HCEC 1CT (cell line): ENCODE results near the gene COG8.
"Not testable (repeated sequence)": the region's sequence is repeated elsewhere in the genome, so short reads cannot be mapped to it uniquely, and the experiment has no call there.

Source experiments
- DNase-seq: peaks from one replicate; pipeline ENCODE4 v3.0.0-alpha.2; 2017

COG8 gene

GRCh38 chr16:69318911-69319289 lies 20.5 kb downstream of the COG8 start:
- DNase-seq = no peak

DNA sequence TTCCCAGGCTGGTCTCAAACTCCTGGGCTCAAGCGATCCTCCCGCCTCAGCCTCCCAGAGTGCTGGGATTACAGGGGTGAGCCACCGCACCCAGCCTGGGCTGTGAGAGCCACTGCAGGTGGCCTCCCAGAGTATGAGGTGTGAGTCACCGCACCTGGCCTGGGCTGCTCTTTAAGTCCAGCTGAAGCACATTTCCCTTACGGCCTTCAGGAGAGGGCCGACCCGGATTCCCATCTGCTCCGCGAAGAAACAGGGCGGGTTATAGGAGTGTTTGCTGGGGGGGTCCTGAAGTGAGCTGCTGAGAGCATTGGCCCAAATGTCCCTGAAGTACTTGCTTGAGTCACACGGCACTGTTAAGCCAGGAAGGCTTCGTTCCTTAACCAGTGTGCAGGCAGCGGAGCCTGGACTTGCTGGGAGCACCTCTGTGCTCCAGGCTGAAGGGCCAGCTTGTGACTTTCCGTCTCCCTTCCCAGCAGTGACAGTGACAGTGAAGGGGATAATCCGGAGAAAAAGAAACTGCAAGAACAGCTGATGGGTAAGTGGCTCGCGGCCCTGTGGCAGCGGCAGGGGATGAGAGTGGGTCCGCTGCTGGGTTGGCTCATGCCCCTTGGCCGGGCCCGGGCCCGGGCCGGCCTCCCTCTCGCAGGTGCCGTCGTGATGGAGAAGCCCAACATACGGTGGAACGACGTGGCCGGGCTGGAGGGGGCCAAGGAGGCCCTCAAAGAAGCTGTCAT lies 21.0 kb downstream of the COG8 start:
- no peak for DNase-seq

- no peak for DNase-seq
Measured at GRCh38 chr16:69316595-69317034, 22.7 kb downstream of the COG8 start.

GRCh38 chr16:69315486-69316311 lies 23.7 kb downstream of the COG8 start:
- no peak for DNase-seq

- DNase-seq = no peak
Measured at GRCh38 chr16:69314534-69314933, 24.8 kb downstream of the COG8 start.

DNA sequence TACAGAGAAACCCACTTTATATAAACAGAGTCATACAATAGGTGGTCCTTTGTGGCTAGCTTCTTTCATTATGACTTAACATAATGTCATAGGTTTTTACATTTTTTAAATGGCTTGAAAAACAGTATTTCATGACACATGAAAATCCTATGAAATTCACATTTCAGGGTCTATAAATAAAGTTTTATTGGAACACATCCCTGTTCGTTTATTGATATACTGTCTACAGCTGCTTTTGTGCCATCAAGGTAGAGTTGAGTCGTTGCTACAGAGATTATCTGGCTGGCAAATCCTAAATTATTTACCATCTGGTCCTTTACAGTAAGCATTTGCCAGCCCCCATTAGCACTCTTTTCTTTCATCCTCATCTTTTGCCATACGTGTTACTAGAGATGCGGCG lies 25.9 kb downstream of the COG8 start:
- no peak for DNase-seq

GRCh38 chr16:69311533-69312387 lies 27.6 kb downstream of the COG8 start:
- peak; percentile 26 for DNase-seq

DNA sequence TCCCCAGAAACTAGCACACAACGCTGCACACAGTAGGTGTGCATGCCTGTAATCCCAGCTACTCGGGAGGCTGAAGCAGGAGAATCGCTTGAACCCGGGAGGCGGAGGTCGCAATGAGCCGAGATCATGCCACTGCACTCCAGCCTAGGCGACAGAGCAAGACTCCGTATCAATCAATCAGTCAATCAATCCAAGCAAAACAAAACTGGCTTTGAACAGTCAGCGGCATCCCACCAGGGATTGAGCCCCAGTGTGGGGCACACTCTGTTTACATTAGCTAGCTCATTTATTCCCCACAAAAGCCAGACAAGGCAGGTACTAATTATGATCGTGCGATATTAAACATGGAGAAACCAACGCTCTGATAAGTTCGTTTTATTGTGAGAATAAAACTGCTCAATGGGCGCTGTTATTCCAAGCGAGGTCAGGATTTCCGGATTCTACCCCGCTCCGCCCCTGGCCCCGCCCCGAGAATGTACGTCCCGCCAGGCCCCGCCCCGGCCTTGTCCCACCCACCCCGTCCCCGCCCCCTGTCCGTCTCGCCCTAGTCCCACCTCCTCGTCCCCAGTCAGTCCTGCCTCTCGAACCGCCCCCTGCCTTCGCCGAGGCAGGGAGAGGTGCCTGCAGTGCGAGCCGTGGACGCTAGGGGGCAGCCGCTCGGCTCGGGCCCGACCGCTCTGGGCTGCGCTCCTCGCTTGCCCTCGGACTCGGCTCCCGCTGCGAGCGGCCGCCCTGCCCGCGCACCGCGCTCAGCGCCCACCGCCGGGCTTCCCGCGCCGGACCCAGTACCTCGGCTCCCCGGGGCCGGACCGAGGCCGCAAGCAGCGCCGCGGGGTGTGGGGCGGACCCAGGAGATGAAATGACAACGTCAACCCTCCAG lies 28.5 kb downstream of the COG8 start, which contains the start of gene VPS4A:
Gene VPS4A, plus strand, starts transcription at position 698 of the 880 bp plus-strand sequence. Its CDS starts 162 bp downstream, at position 860.
- DNase-seq = peak; percentile 96

GRCh38 chr16:69309316-69309715 lies 30.0 kb downstream of the COG8 start:
- DNase-seq = no peak

DNA sequence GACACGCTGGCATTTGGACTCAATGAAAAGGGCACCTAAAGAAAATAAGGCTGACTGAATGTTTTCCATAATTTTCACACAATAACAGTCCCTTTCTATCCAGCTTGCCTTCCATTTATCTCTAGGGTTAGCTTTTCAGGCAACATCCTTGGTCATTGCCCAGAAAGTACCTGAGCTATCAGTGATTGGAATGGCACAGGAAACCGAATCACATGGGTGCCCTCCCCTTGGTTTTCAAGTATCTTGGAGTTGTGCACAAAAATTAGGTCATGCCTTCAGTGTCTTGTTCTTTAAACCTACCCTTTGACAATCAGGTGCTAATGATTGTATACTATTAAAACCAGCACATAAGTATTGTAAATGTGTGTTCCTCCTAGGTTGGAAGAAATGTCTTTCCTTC lies 31.5 kb downstream of the COG8 start:
- no peak for DNase-seq

- DNase-seq = no peak
Measured at GRCh38 chr16:69307091-69307490, 32.3 kb downstream of the COG8 start.

DNA sequence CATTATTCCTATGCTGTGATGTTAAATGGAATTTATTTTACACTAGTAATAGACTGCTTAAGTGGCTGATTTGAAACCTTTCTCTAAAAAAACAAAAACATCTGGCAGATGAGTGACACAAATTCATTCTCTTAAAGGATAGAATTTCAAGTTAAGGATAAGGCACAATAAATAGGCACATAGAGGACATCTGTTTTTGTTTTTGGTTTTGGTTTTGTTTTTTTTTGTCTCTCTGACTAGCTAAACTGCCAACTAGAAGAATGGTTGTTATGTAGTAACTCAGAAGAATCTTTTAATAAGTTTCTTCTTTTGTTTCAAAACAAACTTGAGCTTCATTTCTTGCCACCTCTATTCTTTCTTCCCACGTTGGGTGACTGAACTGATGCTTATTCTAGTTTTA lies 33.3 kb downstream of the COG8 start:
- DNase-seq = no peak

DNA sequence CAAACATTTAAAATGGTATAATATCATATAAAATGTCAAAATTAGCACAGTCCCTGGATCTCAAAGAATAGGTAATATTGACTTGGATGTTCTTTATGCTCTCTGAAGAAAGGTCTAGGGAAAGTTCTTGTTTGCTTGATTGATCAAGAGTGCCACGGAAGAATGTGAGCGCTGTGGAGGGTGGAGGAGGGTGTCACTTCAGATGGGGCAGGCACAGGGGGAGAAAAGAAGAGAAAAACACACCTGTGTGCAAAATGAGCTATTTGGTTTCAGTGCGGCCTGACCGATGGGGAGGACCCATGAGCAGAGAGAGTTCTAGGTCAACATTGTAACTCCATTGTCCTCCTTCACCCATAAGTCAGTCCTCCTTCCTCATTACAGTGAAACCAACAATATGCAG lies 37.1 kb downstream of the COG8 start:
- no peak for DNase-seq

DNA sequence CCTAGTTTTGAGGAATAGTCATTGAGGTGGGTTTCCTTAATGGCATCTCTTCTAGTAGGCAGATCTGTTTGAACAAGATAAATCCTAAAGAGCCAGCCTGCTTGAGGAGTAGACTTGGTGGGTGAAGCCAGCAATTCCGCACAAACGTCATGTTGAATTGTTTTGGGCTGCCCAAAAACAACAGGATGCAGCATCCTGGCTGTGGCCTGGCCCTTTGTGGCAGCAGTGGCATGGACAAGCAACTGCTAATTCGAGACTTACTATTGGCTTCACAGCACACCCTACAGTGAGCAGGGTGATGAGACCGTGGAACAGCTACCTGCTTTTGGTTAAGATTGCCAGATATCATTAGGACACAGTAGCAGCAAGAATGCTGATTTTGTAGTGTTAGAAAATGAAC lies 37.5 kb downstream of the COG8 start:
- no peak for DNase-seq

- DNase-seq = no peak
Measured at GRCh38 chr16:69301187-69301586, 38.2 kb downstream of the COG8 start.

- DNase-seq = no peak
Measured at GRCh38 chr16:69298261-69298660, 41.1 kb downstream of the COG8 start.

DNA sequence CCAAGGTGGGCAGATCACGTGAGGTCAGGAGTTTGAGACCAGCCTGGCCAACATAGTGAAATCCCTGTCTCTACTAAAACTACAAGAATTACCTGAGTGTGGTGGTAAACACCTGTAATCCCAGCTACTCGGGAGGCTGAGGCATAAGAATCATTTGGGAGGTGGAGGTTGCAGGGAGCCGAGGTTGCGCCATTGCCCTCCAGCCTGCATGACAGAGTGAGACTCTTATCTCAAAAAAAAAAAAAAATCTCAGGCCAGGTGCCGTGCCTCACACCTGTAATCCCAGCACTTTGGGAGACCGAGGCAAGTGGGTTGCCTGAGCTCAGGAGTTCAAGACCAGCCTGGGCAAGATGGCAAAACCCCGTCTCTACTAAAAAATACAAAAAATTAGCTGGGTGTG lies 42.6 kb downstream of the COG8 start:
- not testable (repeated sequence) for DNase-seq

DNA sequence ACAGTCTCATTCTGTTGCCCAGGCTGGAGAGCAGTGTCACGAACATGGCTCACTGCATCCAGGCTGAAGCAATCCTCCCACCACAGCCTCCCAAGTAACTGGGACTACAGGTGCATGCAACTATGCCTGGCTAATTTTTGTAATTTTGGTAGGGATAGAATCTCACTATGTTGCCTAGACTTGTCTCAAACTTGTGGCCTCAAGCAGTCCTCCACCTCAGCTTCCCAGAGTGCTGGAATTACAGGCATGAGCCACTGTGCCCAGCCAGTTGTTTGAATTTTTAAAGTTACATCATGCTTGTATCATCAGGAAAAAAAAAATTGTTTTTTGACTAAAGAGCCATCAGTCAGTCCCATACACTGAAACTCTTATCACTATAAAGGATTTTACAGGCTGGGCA lies 45.3 kb downstream of the COG8 start:
- DNase-seq = no peak

- no peak for DNase-seq
Measured at GRCh38 chr16:69293401-69293800, 46.0 kb downstream of the COG8 start.

GRCh38 chr16:69291657-69292056 lies 47.7 kb downstream of the COG8 start:
- not testable (repeated sequence) for DNase-seq

- peak; percentile 72 for DNase-seq
Measured at GRCh38 chr16:69286941-69287713, 52.2 kb downstream of the COG8 start.
